HG03575 (cell line): ENCODE measurements around the gene ALDH6A1.

Source experiments
- ATAC-seq: cut with Tn5 transposase; IDR thresholded peaks from one replicate; pipeline ENCODE4 v1.9.1; 2021; ENCODE audit not compliant: unreplicated experiment, insufficient number of reproducible peaks, low FRiP score; ENCODE audit errors: extremely low read depth

Gene ALDH6A1

DNA sequence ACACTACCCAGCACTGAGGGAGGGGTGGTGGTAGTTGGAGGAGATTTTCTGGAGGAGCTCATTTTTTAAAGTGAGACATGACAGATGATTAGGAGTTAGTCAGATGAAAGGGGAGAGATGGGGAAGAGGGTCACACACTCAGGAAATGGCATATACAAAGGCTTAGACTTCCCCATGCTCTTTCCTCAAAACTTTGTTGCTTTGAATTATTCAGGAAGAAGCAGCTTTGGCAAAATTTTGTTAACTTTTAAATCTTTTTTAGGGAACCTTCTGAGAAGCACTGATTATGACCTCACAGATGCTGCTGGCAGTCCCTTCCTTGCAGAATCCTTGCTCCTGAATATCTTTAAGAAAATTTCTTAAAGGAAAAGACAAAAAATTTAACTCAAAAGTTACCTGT lies 19.8 kb downstream of the ALDH6A1 start:
- ATAC-seq = no peak

DNA sequence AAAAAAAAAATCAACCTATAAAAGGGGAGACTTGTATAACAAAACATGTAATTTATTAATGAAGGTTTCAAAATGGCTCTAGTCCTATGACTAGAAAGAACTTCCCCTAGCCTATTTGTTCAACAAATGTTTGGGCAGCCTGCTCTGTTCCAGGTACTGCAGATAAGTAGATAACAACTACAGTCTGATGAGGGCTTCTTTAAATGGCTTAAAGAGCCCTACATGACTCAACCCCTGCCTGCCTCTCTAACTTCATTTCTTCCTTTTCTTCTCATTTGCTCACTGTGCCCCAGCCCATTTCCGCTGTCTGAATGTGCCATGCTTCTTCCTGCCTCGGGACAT lies 21.5 kb downstream of the ALDH6A1 start:
- ATAC-seq = no peak

DNA sequence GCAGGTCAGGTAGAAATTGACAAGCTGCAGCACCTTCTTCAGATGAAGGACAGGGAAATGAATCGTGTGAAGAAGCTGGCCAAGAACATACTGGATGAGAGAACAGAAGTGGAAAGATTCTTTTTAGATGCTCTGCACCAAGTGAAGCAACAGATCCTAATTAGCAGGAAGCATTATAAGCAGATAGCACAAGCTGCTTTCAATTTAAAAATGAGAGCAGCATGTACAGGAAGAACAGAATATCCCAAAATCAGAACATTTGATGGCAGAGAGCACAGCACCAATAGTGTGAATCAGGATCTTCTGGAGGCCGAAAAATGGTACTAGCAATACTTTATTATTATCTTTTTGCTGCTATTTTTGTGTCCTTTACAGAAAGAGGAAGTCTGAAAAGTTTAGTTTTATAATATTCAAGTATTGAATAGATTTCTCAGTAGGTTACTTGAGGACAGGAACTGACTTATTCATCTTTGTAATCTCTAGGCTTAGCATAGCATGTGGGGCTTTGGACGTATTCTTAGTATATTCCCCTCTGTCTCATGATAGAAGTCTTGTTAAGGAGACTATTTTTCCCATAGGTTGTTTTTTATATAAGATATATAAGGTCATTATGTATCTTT lies 34.3 kb downstream of the ALDH6A1 start:
- no peak for ATAC-seq

DNA sequence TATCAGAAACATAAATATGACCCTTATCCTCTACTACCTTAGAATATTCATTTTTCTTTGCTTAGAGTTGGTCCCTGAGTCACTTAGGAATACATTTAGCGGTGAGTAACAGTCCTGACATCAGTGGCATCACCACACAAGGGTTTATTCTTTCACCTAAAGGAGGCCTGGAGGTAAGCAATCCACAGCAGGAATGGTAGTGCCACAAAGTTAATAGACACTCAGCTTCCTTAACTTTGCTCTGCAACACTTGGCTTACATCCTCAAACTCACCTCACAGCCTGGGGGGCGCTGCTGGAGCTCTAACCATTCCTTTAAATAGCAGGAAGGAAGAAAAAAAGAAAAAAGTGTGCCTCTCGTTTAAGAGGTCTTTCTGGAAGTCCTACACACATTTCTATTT lies 36.0 kb downstream of the ALDH6A1 start:
- no peak for ATAC-seq

DNA sequence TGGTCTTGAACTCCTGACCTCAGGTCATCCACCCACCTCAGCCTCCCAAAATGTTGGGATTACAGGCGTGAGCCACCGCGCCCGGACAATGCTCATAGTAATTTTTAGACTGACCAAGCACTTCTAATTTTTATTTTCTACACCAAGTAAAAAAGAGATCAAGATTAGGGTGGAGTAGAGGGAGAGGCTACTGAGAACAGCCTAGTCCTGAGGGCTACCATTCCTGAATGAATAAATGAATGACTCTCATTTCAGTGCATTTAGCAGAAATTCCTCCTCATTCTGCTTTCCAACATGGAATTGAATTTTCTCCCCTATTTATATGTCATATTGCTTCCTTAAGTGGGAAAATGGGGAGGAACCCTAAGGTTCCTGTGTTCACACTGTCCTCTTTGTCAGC lies 38.7 kb downstream of the ALDH6A1 start:
- no peak for ATAC-seq

DNA sequence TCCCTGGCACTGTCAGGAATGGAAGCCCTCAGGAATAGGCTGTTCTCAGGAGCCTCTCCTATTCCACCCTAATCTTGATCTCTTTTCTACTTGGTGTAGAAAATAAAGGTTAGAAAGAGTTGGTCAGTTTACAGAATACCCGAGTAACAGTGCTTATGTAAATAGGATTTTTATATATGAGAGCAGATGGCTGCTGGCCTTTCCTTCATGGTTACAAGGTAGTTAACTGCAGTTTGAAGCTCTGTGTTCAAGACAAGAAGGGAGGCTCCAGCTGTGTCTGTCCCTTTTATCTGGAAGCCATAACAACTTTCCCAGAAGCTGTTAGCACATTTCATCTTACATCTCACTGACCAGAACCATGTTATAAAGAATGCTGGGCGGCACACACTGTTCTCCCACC lies 42.0 kb downstream of the ALDH6A1 start:
- ATAC-seq = no peak

DNA sequence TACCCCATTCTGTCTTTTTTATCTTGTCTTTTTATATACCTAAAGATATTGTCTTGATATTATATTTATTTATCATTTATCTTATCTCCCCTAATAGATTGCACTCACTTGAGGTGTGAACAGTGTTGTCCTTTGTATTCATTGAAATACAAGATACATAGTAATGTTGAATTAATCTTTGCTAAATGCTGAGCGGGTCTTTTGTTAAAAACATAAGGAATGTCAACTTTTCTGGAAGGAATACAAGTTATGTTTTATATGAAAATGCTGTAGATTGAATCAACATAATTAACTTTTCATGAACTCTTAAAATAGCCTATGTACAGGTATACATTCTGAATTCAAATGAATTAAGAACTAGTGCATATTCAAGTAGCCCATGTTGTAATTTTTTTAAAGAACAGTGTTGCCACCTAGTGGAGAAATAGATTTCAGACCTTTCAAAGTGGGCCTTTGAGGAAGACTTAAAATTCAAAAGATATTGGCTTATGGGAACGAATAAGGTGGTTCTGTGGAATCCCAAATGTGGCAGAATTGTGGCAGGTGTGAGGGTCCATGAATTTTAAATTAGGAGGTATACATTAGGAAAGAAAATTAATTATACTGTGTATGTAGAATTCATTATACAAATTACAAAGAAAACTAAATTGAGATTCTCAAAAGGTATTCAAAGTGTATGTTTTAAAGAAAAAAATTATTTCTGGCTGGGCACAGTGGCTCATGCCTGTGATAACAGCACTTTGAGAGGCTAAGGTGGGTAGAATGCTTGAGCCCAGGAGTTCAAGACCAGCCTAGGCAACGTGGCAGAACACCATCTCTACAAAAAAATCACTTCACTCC lies 46.0 kb downstream of the ALDH6A1 start:
- ATAC-seq = no peak

DNA sequence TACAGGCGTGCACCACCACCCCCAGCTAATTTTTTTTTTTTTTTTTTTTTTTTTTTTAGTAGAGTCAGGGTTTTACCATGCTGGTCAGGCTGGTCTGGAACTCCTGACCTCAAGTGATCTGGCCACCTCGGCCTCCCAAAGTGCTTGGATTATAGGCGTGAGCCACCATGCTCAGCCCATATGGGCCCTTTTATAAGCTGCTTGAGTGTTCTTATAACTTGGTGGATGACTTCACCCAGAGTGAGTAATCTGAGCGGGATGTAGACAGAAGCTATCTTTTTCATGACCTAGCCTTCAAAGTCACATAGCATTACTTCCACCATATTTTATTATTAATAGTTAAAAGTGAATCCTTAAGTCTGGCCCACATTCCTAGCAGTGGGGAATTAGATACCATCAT lies 48.7 kb downstream of the ALDH6A1 start:
- no peak for ATAC-seq

DNA sequence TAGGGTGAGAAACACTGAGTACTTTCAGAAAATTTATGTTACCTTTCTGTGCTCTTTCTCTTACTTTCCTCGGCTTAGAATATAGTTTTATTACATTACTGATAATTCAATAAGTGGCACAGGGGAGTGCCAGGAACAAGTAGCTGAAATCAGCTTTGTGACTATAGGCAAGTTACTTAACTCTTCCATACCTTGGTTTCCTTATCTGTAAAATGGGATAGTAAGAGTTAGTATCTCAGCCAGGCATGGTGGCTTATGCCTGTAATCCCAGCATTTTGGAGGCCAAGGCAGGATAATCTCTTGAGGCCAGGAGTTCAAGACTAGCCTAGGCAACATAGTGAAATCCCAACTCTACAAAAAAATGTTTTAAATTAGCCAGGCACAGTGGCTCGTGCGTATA lies 49.7 kb downstream of the ALDH6A1 start:
- no peak for ATAC-seq

DNA sequence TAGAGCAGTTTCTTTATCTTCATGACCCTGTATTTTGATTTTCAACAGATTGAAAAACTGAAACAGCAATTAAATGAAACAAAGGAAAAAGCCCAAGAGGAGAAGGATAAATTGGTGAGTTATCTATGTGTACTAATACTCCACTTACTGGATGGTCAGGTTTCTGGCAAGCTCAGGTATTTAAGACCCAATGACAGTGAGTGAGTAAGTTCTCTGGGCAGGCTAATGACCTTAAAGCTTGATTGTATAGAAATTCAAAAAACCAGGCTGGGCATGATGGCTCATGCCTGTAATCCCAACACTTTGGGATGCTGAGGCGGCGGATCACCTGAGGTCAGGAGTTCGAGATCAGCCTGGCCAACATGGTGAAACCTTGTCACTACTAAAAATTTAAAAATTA lies 55.1 kb downstream of the ALDH6A1 start:
- ATAC-seq = no peak

DNA sequence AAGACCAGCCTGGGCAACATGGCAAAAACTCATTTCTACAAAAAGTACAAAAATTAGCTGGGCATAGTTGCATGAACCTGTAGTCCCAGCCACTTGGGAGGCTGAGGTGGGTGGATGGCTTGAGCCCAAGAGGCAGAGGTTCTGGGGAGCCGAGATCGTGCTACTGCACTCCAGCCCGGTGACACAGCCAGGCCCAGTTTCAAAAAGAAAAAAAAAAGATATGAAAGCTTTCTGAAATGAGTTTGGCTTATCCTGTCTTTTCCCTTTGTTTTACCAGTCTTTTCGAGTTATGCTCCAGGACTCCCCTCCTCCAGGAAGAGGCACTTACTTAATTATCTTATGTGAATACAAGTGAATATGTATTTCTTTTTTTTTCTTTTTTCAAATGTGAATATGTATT lies 61.9 kb downstream of the ALDH6A1 start:
- ATAC-seq = no peak

DNA sequence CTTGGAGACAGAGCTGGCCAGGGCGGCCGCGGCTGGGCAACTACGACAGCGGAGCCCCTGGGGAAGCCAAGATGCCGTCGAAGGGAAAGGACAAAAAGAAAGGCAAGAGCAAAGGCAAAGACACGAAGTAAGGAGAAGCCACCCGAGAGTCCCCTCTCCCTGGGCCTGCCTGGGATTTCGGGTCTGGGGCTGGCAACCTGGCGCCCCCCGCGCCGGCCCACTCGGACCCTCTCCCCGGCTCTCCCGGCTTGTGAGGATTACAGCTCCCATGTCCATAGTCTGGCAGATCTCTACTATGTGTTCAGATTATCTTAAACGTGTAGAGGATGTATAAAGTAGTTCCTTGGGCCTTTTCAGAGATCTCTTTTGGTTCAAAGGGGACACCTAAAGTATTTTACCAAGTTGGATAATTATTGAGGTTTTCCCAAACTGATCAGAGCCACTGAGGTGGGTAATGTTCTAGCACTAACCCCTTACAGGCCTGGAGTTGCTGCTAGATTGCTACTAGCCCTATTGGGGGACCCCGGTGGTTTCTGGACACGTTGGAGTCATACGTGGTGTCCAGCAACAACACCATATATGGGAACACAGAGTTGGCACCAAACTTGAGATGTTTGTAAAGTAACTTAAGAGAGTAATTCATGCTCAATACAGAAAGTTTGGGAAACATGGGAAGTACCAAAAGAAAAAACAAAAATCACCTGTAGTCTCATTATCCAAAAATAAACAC lies 64.7 kb downstream of the ALDH6A1 start:
- ATAC-seq = no peak

DNA sequence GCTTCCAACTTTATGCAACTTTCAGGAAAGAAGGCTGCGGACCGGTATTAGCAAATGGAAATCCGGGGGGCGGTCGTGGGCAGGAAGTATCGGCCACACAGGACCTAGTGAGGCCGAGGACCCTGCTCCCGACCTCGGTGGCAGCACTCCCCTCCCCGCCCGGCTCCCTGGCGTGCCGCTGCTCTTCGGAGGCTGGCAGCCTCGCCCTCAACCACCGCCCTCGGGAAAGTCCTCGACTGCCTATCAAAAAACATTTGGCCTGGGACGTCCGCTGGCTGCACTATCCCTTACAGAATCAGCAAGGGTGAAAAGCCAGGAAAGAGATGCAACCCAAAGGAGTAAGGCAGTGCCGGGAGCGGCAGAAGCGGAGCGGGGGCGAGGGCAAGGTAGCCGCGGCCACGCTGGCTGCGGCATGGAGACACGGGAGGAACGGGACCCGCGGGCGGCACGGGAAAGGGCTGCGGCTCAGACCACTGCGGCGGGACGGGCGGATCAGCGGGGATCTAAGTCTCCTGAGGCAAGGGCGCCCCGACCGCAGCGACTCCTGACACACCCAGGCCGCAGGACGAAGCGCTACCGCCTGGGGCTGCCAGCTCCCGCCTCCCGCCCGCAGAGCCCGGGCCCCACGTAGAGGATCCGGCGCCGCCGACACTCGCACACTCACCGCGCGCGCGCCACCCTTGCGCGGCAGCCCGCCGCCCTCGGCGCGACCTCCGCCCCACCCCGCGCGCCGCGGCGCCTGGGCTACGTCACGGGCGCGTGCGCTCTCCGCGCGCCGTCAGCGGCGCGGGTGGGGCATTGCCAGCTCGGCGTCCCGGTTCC lies 65.5 kb downstream of the ALDH6A1 start, which contains the start of the genes BBOF1 and ENTPD5:
BBOF1 (plus strand) TSS at position 764 of the 822 bp plus-strand sequence. CDS start 130 bp downstream, outside the sequence.
ENTPD5 (minus strand) TSS at position 703 of the 822 bp plus-strand sequence. CDS start 31,186 bp downstream, outside the sequence.
- no peak for ATAC-seq

DNA sequence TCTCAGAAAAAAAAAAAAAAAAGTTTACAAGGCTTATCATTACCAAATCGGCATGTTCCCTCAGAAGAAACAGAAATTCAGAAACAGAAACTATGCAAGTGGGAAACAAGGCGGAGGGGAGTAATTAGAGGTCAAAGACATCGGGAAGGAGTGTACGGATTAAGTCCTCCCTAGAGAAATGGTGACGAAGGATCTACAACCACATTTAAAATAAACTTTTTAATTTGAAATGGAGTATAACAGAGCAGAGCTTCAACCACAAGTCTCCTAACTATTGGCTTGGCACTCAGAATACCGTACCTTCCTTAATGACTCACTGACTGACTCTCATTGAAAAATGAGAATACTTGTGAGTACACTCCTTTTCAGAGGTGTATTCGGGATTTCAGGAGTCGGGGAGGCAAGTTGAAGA lies 66.1 kb downstream of the ALDH6A1 start:
- no peak for ATAC-seq

DNA sequence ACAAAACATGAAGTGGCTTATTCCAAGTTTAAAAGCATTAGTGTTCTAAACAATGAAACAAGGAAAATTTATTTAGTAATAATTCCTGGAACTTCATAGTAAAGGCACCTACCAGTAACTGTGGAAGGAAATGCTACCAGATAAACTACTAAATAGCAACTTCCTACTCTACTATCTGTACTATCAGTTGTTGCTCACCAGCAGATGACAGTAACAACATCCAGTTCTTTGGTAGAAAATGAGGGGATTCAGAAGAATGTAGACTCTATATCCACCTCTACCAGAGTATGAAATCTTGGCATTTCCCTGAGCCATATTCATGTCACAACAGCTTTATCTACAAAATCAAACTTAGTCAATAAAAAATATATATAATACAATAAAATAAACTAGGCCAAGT lies 68.3 kb downstream of the ALDH6A1 start:
- no peak for ATAC-seq

DNA sequence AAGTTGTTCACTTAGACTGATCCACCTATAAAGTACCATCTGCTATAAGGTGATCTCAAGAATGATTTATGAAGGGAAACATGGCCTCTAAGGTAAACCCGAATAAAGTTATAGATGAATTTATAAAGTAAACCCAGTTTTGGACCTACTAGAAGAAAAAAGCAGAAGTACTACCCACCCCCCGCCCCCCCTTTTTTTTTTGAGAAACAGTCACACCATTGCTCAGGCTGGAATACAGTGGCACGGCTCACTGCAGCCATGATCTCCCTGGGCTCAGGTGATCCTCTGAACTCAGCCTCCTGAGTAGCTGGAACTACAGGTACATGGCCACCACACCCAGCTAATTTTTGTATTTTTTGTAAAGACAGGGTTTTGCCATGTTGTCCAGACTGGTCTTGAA lies 69.1 kb downstream of the ALDH6A1 start:
- no peak for ATAC-seq

DNA sequence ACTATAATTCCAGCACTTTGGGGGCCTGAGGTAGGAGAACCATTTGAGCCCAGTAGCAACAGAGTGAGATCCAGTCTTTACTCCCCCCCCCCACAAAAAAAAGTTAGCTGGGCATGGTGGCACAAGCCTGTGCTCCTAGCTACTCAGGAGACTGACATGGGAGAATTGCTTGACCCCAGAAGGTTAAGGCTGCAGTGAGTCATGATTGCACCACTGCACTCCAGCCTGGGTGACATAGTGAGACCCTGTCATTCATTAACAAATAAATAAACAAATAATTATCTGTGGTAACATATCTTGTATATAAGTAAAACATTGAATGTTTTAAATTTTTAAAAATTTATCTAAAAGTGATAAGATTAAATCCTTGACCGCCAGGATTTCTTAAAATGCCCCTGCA lies 70.0 kb downstream of the ALDH6A1 start:
- no peak for ATAC-seq

DNA sequence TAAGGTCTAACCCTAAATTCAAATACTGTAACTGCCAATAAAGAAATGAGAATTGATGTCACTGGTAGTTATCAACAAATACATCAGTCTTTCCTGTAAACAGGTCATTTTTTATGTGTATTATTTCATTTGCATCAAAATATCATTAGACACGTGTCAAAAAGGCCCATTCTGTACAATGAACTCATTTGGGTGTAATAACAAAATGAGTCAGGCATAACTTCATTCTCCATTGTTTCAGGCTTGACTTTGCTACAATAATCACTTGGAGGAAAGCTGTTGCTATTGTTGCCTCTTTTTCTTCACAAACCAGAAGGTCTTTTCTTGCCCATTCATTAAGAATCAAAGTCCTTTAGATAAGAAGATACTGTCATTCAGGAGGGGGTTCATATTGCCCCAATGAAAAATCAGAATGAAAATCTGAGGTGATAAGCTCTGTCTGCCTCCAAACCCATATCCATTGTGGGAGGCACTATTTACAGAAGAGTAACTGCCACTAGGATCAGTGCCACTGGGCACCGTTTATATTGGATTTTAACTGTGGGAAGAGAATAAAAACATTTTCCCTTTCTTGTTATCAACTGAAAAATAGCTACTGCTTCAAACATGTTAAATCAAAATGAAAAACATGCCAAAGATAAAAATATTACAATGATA lies 75.3 kb downstream of the ALDH6A1 start:
- no peak for ATAC-seq
